GM12878 (cell line): ENCODE data around the gene MAST3. TPM values are rescaled to one million over a fixed set of nuclear protein-coding genes. Genes with fewer than 3 reads are reported as not detected.

Source experiments
- ASH2L ChIP-seq: fragments of 300-600, 200-600 bp; sonication (generic); IDR thresholded peaks from 2 replicates; pipeline ENCODE4 v1.6.1; 2017; ENCODE audit warnings: low read depth, mild to moderate bottlenecking, borderline replicate concordance
- ATF3 ChIP-seq: IDR thresholded peaks from 2 replicates; pipeline ENCODE4 v1.6.1; 2011; ENCODE audit warnings: low read depth, mild to moderate bottlenecking, low read length, moderate library complexity, borderline replicate concordance; ENCODE audit errors: extremely low read depth
- CREM ChIP-seq: IDR thresholded peaks from 2 replicates; pipeline ENCODE4 v1.6.1; 2014; ENCODE audit warnings: antibody characterized with exemption, low read depth
- DPF2 ChIP-seq: fragments of 450-650 bp; IDR thresholded peaks from 2 replicates; pipeline ENCODE4 v1.6.1; 2017; ENCODE audit warnings: mild to moderate bottlenecking
- HDAC6 ChIP-seq: fragments of 200-600 bp; sonication (generic); IDR thresholded peaks from one replicate; pipeline ENCODE4 v1.8.0; 2017; ENCODE audit warnings: antibody characterized with exemption; ENCODE audit not compliant: unreplicated experiment
- HDGF ChIP-seq: fragments of 450-650 bp; IDR thresholded peaks from 2 replicates; pipeline ENCODE4 v1.6.1; 2016; ENCODE audit warnings: antibody characterized with exemption
- KDM1A ChIP-seq: fragments of 200-600 bp; sonication (generic); IDR thresholded peaks from 2 replicates; pipeline ENCODE4 v1.6.1; 2016; ENCODE audit warnings: borderline replicate concordance
- LARP7 ChIP-seq: fragments of 450-650 bp; IDR thresholded peaks from 2 replicates; pipeline ENCODE4 v1.6.1; 2017; ENCODE audit warnings: mild to moderate bottlenecking
- MLLT1 ChIP-seq: fragments of 450-650 bp; IDR thresholded peaks from 2 replicates; pipeline ENCODE4 v1.6.1; 2016; ENCODE audit warnings: mild to moderate bottlenecking
- PKNOX1 ChIP-seq: fragments of 450-650 bp; IDR thresholded peaks from 2 replicates; pipeline ENCODE4 v1.6.1; 2016; ENCODE audit warnings: mild to moderate bottlenecking
- PML ChIP-seq: IDR thresholded peaks from 2 replicates; pipeline ENCODE4 v1.6.1; 2012; ENCODE audit warnings: low read length, inconsistent platforms
- REST ChIP-seq: IDR thresholded peaks from 2 replicates; pipeline ENCODE4 v1.6.1; 2012; ENCODE audit warnings: mild to moderate bottlenecking, low read depth, low read length
- SMC3 ChIP-seq: IDR thresholded peaks from 2 replicates; pipeline ENCODE4 v1.6.1; 2011; ENCODE audit warnings: low read length, improper control_type of control experiment, borderline replicate concordance
- SREBF2 ChIP-seq: IDR thresholded peaks from 2 replicates; pipeline ENCODE4 v1.6.1; 2012; ENCODE audit warnings: mild to moderate bottlenecking, low read length
- STAT3 ChIP-seq: IDR thresholded peaks from 2 replicates; pipeline ENCODE4 v1.6.1; 2011; ENCODE audit warnings: low read depth, low read length, improper control_type of control experiment
- SUPT20H ChIP-seq: IDR thresholded peaks from 2 replicates; pipeline ENCODE4 v1.6.1; 2011; ENCODE audit warnings: low read depth, mild to moderate bottlenecking, low read length, moderate library complexity, borderline replicate concordance; ENCODE audit not compliant: control insufficient read depth
- SUZ12 ChIP-seq: fragments of 200-600 bp; sonication (generic); IDR thresholded peaks from one replicate; pipeline ENCODE4 v1.6.1; 2018; ENCODE audit warnings: antibody characterized with exemption, mild to moderate bottlenecking; ENCODE audit not compliant: unreplicated experiment
- ZNF217 ChIP-seq: fragments of 450-650 bp; IDR thresholded peaks from 2 replicates; pipeline ENCODE4 v1.6.1; 2017; ENCODE audit warnings: antibody characterized with exemption, mild to moderate bottlenecking
- ZNF622 ChIP-seq: fragments of 450-650 bp; IDR thresholded peaks from 2 replicates; pipeline ENCODE4 v1.6.1; 2017; ENCODE audit warnings: mild to moderate bottlenecking, inconsistent platforms
- ZNF687 ChIP-seq: fragments of 450-650 bp; IDR thresholded peaks from 2 replicates; pipeline ENCODE4 v1.6.1; 2017; ENCODE audit warnings: mild to moderate bottlenecking, moderate library complexity
- ZZZ3 ChIP-seq: IDR thresholded peaks from 2 replicates; pipeline ENCODE4 v1.6.1; 2011; ENCODE audit warnings: low read depth; ENCODE audit not compliant: control insufficient read depth, insufficient read length
- polyA plus RNA-seq, 11 experiments: library from polyadenylated mRNA; depleted of rRNA in 4 of 11; unstranded in 6 of 11; stranded (reverse) in 5 of 11; fragments of >200 nt; fragmentation: Nextera tagmentation in 4 of 11; fragmentation: Illumina TruSeq in 1 of 11; extraction: Ambion mirVana in 4 of 11; extraction: Trizol in 1 of 11; gene quantifications; 1 replicate in 1 of 11; 2 replicates in 10 of 11; pipeline versions ENCODE4 v1.2.1 to v1.2.3, GENCODE V29; 2011 to 2016; ENCODE audit warnings: inconsistent platforms in 2 of 11, missing spikeins in 2 of 11, low read depth in 1 of 11
- total RNA-seq, 4 experiments: library from RNA; depleted of rRNA in 3 of 4; stranded (reverse); fragments of >200 nt in 3 of 4; fragmentation: Illumina TruSeq in 1 of 4; extraction: Trizol in 1 of 4; gene quantifications; 2 replicates each; pipeline versions ENCODE4 v1.2.1 to v1.2.3, GENCODE V29; 2013 to 2021

The MAST3 gene
- total and polyA plus RNA-seq, 10 of the 15 experiments (the other 5 are each of a cell fraction or from before 2014, with no cell fraction given), result 3.0 to 22.2 (median 7.5) TPM

- TF ChIP-seq REST (no peak), MLLT1 (no peak), ZNF687 (peak; percentile 50; the same call in 1 of the 2 replicates), CREM (0 out of 2 replicates have a peak, but pooled peaks have one; percentile 59), ZNF622 (no peak), ATF3 (peak; percentile 31; the same call in 1 of the 2 replicates), SMC3 (no peak), SUZ12 (no peak), ZZZ3 (no peak), DPF2 (peak; percentile 64; the same call in 1 of the 2 replicates), LARP7 (no peak), STAT3 (no peak), PML (no peak), KDM1A (no peak), PKNOX1 (no peak), ASH2L (no peak), HDGF (no peak), ZNF217 (no peak), HDAC6 (no peak), SREBF2 (no peak), SUPT20H (no peak)
Measured at GRCh38 chr19:18091217-18091608, 6.4 kb upstream of the MAST3 start (continued).
